GM19395 (cell line): ENCODE data around the gene PGAM4.
"Not testable (repeated sequence)": the region's sequence is repeated elsewhere in the genome, so short reads cannot be mapped to it uniquely, and the experiment has no call there.

ENCODE experiments used
- ATAC-seq: cut with Tn5 transposase; IDR thresholded peaks from one replicate; pipeline ENCODE4 v1.9.1; 2021; ENCODE audit warnings: mild to moderate bottlenecking, moderate library complexity; ENCODE audit not compliant: unreplicated experiment

Gene PGAM4

GRCh38 chrX:77969538-77969937, at the start of gene PGAM4:
Gene PGAM4 (minus strand): TSS chrX:77969638. CDS start chrX:77969638, 0 bp downstream.
- no peak for ATAC-seq

GRCh38 chrX:78011846-78012245, 42.4 kb upstream of the PGAM4 start:
- ATAC-seq: no peak

DNA sequence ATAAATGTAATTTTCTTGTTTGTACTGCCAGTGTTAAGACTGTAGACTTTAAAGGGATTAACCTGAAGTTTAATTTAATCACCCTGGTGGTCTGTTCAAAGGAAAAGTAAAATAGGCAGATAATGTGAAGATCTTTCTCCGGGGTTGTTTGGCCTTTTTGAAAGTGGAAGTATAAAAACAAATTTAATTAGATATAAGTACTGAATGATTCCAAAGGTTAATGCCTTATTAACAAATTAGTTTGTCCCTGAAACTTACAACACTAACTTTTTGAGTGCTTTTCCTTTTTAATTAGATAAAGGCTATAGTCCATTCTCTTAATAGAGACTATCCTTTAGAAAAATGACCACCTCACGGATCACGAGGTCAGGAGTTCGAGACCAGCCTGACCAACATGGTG, 10.4 kb upstream of the PGAM4 start:
- no peak for ATAC-seq

DNA sequence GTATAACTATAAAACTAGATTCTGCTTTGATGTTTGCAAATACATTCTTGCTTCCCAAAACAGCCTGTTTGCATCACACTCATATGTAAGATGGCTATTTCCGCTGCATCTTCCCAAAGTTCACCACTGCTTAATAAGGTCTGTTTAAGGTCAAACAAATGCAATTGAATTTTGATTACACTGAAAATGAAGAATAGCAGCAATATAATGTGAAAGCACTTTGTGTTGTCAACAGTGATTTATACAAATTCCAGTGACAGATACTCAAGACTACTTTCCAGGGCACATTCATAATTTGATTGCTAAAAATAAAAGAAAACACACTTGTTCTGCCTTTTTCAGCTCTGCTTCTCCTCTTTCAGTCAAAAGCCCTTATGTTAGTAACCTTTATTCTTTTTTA, 8.1 kb upstream of the PGAM4 start:
- ATAC-seq: no peak

DNA sequence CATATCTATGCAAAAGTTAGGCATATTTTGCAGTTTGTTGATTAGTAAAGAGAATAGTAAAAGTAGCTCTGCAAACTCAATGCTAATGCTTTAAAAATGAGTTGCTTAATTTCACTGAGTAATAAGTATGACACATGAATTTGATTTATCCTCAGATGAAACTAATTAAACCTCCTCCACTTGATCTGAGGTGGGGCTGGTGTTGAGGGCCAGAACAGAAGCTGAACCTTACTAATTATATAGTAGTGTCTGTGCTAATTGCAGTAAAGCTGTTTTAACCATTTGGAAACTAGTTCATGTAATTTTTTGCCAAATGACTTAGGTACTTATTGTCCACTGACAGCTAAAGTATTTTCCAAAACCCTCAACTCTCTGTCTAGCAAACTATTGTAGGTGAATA, 7.7 kb upstream of the PGAM4 start:
- no peak for ATAC-seq

DNA sequence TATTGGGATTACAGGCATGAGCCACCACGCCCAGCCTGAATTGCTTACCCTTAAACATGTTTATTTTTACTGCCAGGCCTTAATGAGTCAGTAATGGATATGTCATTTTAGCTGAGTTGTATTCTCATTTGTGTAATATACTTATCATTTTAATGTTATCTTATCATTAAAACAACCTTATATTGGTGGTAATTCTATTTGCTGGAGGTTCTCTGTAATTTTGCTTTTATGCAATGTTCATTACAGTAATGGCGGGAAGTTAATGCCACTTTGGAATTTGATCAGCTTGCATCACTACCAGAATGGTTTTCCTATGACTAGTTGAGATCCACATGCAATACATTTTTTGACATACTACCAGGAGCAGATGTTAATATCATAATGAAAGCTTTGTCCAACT, 6.3 kb upstream of the PGAM4 start:
- ATAC-seq: no peak

GRCh38 chrX:77967631-77968030, 1.8 kb downstream of the PGAM4 start:
- no peak for ATAC-seq

DNA sequence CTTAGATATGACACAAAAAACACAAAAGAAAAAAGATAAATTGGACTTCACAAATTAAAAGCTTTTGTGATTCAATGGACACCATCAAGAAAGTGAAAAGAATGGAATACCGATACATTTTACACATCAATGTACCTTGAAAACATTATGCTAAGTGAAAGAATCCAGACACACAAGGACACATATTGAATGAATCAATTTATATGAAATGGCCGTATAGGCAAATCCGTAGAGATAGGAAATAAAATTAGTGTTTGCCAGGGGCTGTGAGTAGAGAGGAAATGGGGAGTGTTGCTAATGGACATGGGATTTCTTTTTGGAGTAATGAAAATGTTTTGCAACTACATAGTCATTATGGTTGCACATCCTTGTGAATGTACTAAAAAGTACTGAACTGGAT, 3.1 kb downstream of the PGAM4 start:
- ATAC-seq: no peak

- ATAC-seq: no peak
Observed at GRCh38 chrX:77962068-77962902, 7.2 kb downstream of the PGAM4 start.

DNA sequence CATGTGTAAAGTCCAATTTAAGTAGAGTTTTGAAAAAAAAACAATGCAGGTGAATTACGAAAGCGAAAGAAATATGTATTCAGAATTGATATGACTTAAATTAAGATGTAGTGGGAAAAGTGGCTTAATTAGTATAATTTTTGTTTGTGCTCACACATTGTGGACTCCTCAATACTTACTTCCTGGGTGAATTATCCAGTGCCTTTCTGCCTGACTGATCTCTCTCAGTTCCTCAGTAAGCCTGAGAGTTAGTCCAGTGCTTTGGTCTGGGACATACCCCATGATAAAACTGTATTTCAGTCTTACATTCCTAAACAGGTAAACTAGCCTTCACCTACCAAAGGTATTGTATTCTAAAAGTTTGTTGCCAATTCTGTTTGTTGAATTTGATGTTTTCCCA, 8.4 kb downstream of the PGAM4 start:
- no peak for ATAC-seq

GRCh38 chrX:77960567-77960966, 8.9 kb downstream of the PGAM4 start:
- no peak for ATAC-seq

- no peak for ATAC-seq
Observed at GRCh38 chrX:77953708-77954107, 15.7 kb downstream of the PGAM4 start.

DNA sequence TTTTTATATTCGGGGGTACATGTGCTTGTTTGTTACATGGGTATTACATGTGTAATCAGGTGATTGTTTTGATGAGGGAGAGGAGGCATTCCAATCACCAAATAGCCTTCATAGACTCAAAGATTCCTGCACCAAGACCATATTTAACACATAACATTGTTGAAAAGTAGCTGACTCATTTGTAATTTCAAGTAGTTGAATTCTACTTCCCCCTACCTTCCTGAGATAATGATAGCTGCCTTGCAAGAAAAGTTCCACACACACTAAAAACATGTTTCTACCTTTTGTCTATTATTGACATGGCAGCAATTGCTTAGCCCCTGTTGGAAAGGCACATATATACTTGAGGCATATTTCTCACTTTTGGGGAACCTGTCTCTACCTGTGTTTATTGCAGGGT, 16.1 kb downstream of the PGAM4 start:
- ATAC-seq: no peak

GRCh38 chrX:77952173-77952572, 17.3 kb downstream of the PGAM4 start:
- ATAC-seq: no peak

DNA sequence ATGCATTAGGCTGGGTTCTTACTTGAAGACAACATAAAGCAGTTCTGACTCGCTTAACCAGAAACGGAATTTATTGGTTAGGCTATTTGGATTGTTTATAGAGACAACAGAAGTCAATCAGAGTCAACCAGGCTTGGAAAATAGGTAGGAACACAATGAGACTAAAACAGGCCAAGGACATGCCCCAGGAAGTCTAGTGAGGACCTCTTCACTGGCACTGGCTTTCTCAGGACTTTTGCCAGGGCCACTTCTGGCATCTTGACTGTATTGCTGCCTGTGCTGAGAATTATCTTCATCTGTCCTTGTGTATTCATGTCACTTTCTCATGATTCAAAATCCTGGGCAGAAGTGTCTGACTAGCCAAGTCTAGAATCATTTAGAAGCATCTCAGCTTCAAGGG, 19.6 kb downstream of the PGAM4 start:
- ATAC-seq: no peak

- no peak for ATAC-seq
Observed at GRCh38 chrX:77946571-77946970, 22.9 kb downstream of the PGAM4 start.

DNA sequence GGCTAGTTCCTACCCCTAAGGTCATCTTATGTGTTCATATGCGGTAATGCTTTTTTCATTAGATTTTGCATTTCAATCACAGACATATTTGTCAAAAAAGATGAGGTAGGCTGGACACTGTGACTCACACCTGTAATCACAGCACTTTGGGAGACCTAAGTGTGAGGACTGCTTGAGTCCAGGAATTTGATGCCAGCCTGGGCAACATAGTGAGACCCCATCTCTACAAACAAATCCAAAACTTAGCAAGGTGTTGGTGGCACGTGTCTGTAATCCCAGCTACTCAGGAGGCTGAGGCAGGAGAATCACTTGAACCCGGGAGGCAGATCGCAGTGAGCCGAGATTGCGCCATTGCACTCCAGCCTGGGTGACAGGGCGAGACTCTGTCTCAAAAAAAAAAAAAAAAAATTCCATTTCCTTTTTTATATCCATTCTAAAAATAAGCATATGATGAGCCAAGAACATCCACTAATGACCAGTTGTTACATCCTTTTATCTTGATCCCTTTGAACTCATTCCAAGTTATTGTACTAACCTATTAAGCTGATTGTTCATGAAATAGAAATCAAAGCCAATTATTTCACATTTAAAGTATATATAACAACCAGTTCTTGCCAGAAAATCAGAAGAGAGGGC, 23.4 kb downstream of the PGAM4 start:
- no peak for ATAC-seq

DNA sequence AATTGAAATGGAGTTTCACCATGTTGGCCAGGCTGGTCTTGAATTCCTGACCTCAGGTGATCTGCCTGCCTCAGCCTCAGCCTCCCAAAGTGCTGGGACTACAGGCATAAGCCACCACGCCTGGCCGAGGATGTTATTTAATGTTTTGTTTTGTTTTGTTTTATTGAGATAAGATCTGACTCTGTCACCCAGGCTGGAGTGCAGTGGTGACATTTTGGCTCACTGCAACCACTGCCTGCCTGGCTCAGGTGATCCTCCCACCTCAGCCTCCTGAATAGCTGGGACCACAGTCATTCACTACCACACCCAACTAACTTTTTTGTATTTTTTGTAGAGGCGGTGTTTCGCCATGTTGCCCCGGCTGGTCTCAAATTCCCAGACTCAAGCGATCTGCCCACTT, 24.4 kb downstream of the PGAM4 start:
- ATAC-seq: not testable (repeated sequence)

DNA sequence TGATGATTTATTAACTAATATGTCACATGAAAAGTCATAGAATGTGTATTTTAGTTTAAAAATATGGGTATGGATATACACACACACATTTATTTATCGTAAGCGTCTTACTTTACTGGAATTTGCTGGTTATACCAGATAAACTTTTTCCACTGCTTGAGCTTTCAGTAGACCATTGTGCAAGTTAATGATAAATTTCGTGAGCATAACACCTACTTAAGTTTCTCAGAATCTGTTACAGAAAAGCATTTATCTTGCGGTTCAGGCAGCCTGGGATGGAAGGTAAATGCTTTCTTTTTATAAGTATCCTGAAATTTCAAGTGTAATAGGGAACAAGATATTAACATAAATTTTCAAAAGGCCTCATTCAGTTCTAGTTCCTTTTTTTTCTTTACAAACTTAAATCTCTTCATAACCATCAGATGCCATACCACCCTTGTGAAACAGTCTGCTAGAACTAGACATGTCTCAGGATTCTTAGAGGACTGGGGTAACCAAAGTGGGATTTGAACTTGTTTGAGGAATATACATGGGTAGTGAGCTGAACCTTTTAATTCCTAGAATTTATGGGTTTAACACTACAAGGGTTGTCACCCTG, 31.3 kb downstream of the PGAM4 start:
- no peak for ATAC-seq

GRCh38 chrX:77937291-77937690, 32.1 kb downstream of the PGAM4 start:
- no peak for ATAC-seq

DNA sequence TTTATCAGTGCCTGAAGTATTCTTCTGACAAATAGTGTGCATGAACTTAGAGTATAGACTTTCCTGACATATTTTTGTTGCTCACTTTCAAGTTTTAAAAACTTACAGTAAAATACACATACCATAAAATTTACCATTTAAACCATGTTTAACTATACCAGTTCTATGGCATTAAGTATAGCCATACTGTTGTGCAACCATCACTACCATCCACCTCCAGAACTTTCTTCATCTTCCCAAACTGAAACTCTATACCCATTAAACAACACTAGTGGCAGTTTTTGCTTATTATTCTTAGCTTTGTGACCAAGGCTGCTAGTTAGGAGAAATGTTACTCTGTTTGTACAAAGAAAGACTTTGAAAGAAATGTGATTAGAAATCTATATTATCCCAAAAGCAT, 33.1 kb downstream of the PGAM4 start:
- no peak for ATAC-seq

DNA sequence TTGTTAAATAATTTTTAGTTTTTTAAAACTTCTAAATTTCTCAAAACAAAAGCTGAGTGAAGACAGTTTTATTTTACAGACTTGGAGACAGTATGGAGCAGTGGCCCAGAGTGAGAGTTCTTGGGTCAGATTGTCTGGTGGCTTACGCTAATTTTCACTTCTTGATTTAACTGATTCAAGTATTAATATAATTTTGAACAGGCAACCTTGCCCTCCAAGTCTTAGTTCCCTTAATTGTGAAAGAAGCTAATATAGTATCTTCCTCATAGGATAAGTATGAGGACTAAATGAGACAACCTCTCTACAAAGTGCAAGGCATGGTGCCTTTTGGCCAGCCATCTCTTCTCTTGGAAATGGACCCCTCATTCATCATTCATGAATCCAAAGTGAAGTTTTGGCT, 33.6 kb downstream of the PGAM4 start:
- no peak for ATAC-seq
